NCI-H146 (cell line): ENCODE data around the gene GRID1.
A peak's percentile ranks its signal among the peaks of the same experiment; 100 is the strongest.

ENCODE experiments used
- DNase-seq: peaks from one replicate; lab custom pipeline; 2025; lab: John Stamatoyannopoulos, UW

The GRID1 gene

DNA sequence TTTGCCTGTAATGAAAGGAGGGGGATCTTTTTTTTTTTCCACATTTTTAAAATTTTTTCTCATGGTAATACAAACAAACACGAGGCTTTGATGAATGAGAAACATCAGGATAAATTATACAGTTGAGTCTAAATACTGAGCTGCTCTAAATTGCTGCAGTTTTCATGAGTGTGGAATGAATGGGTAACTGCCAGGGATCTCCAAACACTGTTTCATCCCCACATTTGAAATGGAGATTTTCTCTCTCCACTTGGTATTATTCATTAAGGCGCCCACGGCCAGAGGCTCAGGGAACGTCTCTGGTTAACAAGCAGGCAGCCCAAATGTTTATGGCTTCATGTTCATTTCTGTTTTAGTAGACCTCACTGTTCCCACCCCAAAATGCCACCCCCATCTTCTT lies 717.1 kb downstream of the GRID1 start:
- no peak for DNase-seq

DNA sequence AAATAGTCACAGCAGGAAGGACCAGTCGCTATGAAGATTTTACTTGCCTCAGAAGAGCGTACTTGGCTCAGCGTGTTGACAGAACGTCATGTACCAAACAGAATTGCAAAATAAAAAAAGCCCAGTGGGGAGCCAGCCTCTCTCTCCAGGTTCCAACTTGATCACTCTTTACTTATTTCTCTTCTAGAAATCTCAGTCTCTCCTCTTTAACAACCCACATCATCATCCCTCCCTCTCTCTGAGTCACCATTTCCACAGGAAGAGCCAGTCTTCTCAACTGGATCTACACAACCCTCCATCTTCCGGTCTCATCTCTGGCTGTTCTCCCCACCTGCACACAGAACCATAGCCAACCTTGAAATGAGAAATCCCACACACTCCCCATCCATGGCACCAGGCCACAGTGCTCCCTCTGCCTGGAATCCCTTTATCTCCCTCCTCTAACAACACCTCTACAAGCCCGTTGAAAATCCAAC lies 718.3 kb downstream of the GRID1 start:
- no peak for DNase-seq

DNA sequence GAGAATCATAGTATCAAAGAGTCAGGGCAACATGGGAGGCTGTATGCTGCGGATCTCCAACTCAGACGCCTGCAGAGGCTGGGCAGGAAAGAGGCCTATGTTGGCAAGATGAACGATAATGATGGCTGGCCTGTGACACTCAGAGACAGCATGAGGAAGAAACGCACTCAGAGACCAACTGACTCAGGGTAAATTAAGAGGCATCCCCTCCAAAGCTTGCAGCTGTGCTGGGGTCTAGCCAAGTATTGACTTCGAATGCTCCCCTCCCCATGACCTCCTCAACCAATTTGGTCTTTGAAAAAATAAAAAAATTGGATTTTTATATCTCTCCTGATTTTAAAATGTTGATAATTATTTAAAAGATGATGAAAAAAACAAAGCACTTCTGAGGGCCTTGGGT lies 718.9 kb downstream of the GRID1 start:
- DNase-seq = no peak

DNA sequence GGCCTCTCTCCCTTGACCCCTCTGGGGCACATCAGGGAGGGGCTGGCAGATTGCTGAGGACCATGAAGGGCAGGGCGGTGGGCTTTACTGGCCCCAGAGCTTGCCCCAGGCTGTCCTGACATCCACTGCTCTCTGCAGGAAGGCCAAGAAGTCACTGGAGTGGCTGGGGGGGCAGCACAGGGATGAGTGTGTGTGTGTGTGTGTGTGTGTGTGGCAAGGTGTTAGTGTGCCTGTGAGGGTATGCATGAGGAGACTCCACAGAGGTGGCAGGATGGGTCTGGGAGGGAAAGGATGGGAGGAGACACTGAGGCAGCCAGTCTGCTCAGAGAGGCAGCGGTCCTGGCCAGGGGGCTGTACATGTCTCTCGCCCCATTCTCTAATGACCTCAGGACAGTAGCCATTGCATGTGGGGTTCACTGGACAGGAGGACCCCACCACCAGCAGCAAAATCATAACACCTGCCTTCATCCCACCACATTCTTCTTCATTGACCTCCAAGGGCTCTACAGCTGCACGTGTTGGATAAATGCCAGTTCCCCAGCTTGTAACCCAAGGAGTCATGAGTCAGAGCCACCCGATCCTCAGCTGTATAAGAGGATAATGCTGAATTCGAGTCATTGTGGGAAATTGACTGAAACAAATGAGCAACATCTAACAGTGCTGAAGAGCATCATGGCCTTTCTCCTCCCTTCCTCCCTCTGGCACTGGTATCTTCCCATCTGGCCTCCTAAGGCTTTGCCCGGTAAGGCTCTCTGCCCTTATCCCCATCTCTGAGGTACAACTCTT lies 720.5 kb downstream of the GRID1 start:
- DNase-seq = peak; percentile 46

DNA sequence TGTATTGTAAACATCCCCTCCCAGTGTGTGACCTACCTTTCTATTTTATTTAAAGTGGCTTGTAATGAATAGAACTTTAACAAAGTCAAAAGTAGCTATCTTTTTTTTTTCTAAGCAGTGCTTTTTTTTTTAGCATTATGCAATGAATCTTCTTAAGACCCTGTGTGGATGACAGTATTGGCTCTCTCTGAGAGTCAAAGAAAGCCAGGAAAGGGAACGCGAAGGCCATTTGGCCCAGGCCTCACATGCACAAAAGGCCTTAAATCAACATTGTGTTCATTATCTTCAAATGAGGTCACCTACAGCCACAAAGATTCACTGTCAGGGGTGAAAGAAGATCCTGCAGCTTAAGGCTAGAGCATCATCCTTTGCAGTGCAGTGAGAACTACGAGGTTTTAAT lies 721.5 kb downstream of the GRID1 start:
- peak; percentile 75 for DNase-seq

DNA sequence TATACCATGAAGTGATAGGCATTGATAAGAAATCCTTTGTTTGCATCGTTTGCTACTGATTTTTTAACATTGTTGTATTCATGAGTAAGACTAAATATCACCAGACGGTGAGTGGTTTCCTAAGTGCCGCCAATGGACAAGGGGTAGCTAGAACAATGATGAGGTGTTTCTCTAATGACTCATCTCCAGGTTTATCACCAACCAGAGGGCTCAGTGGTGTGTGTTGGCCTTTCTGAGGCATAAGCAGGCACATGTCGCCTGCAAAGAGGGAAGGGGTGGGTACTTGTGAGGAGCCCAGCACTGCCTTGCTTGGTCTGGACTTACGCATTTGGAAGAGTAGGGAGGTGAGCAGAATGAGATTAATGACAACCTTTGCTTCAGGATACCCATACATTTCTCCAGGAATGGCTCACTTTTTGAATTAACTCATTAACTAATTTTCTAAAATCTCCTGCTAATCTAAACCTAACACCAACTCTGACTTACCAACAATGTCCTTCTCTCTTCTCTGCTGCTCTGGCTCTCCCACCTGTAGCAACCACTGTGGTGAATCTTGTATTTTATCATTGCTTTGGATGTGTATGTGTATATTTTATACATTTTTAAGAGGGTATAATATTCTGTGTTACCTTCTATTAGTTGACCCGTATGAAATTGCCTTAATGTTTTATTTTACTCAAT lies 722.6 kb downstream of the GRID1 start:
- no peak for DNase-seq

DNA sequence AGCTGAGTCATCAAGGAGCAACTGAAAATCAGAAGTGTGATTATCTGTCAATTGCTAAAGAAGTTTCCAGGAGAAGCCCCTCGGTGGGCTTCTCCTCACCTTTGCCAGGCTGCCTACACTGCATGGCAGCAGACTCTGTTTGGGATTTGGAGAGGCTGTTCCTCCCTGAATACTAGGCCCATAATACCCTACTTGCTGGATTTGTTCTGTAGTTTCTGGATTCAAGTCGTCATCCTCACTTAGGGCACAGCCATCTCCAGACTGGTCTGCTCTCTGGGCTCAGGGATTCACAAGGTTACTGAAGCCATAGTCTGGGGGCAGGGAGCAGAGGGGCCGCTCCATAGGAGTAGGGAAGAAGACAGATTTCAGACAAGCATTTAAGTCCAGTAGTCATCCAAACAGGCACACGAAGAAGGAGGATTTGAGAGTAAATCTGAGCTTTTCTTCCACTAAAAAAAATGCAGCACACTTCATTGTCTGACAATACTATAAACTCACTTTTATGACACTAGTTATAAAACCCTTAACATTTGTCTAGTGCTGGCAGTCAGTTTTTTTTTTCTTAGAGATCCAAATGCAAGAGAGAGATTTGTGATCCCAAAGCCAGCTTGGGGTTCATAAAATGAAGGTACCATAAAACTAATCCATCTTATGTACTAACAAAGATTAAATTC lies 723.3 kb downstream of the GRID1 start:
- no peak for DNase-seq

DNA sequence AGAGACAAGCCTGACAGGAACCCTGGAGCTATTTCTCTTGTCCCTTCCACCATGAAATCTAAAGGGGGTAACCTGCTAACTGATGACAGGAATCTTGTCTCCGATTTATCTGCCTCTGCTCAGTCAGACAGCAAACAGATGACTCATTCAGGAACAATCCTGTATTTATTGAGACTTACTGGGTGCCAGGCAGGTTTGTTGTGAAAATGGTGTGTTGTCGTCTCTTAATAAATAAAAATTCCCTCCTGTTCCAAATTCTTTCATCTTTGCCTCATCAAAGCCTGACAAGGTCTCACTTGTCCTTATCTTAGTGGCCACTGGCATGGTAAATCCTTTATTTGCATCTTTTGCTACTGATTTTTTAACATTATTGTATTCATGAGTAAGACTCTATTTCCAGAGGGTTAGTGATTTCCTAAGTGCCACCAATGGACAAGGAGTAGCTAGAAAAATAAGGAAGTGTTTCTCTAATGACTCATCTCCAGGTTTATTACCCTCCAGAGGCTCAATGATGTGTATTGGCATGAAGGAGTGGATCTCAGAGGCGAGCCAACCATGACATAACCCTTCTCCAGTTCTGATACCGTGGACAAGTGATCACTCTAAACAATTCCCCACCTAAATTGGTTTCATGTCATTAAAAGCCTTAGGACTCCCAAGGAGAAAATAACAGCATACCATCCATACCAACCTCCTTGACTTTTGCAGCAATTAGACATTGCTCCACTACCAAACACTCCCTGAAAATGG lies 724.0 kb downstream of the GRID1 start:
- no peak for DNase-seq

DNA sequence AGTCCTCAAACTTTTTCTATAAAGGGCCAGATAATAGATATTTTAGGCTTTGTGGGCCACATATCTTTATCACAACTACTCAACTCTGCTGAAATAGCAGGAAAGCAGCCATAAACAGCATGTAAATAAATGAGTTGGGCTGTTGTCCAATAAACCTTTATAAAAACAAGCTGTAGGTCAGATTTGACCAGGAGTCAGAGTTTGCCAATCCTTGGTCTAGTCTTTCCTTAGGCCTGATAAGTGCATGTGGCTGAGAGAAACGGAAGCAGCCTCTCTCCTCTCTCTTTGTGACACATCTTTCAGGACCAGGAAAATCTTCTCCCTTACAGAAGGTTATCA lies 724.5 kb downstream of the GRID1 start:
- DNase-seq = no peak

DNA sequence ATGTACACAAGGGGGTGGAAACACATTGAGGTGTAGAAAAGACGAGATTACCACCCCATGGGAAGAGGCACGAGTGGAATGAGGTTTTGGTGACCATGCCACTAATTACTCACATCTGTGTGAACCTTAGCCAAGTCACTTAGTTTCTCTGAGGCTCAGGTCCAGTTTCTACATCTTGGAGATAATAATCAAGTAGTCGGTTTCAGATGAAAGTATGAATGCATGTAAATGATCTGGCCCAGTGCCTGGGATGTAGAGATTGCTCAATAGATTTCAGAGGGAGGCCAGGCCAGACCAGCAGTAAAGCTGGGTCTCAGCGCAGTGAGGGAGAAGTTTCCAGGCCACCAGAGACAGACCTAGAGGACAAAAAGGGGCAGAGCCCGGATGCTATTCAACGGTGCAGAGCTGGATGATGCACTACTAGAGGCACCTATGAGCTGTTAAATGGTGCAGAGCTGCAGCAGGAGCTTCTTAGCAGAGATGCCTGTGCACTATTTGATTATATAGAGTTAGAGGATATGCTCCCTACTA lies 725.1 kb downstream of the GRID1 start:
- DNase-seq = no peak

DNA sequence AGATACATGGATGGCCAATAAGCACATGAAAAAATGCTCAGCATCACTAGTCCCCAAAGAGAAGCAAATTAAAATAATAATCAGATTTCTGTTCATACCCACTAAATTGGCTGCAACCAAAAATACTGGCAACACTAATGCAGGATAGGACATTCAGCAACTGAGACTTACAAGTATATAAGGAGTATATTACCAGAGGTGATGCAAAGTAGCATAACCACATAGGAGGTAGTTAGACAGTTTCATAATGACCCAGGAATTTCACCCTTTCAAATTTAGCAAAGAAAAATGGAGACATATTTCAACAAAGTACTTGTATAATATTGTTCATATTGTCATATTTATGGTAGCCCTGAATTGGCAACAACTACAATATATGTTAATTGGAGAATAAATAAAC lies 727.8 kb downstream of the GRID1 start:
- DNase-seq = no peak

DNA sequence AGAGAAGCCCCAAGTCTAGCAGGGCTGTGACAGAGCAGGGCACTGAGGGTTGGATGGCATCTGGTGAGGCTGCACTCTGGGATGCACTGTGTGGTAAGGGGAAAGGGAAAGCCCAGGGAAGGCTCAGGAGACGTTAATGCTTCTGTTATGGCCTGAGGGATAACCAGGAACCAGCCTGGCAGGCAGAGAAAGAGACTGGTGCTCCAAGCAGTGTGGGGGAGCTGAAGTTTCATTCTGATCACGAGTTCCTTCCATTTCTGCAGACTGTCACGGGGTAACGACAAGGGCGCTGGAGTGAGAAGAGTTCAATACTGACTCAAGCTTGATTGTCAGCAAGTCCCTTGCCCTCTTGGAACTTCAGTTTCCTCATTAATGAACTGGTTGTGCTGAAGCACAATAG lies 730.9 kb downstream of the GRID1 start:
- no peak for DNase-seq

DNA sequence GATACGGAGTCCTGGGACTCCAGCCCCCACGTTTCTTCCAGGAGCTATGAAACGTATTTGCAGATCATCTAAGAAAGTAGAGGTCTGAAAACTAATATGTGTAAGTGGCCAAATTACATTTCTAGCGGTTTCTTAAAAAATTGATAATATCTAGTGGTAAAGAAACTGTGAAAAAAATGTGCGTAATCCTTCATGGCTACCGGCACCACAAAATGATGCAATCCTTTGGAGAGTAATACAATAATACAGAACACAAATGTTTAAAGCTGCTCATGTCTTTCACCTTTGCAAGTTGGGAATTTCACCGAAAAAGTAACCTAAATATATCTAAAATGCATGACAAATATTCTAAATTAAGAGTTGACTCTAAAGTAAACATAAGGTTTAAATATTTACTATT lies 742.1 kb downstream of the GRID1 start:
- no peak for DNase-seq

DNA sequence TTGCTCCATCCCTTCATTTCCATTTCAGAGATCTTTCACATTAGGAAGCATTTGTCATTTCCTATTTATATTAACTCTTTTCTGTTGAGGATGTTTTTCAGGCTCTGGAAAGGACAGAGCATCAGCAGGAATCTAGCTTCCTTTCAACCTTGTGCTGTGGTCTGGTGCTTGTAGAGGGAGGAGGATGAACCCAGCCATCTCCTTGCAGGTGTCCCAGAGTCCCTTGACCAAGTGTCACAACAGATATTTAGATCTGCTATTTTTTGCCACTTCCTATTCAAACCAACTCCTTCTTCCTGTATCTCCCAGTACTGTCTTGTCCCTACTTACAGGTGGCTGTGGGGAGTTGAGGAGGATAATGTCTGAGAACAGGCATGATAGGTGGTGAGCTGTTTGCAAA lies 742.8 kb downstream of the GRID1 start:
- no peak for DNase-seq

DNA sequence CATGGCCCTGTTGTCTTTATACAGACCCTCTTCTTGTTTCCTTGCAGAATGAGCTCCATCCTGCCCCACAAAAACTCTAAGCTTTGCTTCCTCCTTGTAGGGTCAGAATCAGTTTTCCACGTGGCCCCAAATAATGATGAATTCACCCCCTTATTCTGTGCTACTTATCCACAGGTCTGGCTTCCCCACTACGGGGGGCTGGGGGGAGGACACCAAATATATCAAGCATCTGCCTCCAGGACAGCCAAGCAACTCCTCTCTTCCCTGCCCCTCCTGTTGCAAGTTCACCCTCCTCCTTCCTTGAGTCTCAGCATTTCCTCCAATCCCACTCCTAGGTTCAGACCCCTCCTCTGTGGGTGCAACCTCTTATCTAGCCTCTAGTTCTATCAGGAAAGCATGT lies 743.3 kb downstream of the GRID1 start:
- no peak for DNase-seq

DNA sequence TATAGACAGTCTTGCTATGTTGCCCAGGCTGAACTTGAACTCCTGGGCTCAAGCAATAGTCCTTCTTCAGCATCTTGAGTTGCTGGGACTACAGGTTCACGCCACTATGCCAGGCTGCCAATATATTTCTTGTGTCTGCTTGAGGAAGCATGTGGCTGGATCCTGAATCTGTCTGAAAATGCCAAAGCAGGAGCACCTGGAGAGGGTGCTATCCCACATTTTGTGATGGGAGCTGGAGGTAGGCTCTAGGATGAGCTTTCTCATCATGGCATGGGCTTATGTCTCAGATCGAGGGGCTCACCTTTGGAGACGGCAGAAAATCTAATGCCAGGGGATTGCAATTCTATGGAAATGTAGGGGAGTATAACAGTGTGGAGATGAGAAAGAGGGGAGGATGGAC lies 744.2 kb downstream of the GRID1 start:
- no peak for DNase-seq

DNA sequence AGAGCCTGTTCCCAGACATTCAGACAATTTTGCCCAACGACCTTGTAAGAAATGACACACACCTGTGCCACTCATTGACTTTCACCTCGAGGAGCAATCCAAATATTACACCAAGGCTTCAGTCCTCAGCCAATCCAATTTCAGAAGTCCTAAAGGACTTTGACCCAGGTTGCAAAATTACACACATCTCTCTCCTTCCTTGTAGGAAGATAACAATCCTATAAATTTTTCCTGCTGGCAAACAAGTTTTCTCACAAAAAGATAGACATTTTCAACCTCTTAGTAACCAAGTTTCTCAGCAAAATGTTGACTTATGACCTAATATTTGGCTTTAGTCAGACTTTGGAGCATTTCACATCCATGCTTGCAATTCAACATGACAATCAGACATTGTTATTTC lies 745.0 kb downstream of the GRID1 start:
- no peak for DNase-seq

DNA sequence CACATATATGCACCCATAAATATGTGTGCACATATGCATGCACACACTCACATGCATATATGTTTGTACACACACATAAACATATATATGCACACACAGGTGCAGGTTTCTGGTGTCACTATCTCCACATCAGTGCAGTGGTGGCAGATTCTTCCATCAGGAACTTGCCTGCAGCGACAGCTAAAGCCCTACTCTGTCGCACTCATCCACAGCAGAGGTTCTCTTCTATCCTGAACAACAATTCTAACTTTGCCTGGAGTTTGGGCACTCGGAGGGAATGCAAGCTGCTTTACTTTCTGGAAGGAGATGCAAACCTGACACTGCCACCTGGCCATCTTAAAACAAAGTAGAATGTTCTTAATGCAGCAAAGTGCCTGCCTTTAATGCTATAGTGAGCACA lies 745.8 kb downstream of the GRID1 start:
- DNase-seq = no peak

DNA sequence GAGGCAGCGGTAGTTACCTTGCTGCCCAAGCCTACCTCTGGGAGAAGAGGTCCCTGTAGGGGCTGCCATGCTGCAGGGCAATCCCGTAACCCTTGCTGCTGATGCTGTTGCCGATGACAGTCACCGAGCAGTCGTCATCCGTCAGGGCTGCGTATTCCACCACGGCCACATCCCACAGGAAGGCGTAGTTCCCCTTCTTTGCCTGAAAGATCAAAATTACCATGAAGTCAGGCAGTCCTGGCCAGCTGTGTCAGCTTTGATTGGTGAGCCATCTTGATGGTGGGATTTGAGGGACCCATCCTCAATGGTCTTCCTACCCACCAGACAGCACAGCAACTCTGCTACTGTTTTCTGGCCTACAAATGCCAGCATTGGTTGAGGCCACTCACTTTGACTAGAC lies 746.8 kb downstream of the GRID1 start:
- DNase-seq = no peak

DNA sequence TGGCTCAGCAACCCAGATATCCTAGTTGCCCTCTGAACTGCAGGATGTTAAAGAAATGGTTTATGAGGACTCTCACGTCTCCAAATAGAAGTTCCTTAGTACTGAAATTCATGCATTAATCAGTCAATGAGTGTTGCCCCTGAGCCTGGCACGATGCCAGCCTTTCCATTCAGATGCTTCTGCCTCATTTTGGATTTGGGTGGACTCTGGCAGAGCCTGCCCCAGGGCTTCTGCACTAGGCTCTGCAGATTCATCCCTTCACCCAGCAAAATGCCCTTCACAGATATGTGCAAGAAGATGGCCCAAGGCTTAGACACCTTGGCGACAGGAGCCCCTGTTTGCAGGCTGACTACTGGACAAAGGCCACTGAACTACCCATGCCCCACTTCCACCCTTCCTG lies 747.8 kb downstream of the GRID1 start:
- DNase-seq = no peak

DNA sequence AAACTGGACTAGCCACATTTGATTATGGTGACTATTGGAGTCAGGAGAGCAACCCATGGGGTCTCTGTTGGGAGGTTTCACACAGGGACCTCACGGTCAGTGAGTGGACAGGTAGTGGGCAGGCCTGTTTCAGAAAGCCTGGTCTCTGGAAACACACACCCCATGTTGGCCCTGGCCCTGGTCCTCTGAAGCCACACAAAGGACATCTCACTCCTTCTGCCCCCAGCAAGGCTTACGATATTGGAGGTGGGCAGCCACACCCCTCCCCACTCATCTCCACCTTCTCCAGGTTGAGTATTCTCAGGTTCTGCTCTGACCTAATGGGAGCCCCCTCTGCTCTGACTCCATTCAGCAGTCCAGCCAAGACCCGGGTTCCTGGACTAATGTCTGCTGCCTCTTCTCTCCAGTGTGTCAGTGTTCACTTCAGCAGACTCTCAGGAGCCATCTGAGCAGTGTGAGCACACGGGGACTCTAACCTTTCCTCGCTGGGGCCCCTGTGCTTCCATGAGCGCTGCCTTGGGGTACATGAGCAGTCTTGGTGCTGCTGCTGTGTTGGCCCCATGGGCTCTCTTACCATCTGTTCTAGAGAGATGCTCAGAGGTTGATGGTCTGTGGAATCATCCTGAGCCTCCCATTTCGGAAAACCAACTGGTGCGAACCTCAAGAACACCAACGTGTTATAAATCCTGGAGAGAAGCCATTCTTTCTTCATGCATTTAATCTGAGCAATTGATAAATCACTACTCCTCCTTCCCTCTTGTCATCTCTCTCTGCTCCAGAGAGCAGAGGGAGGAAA lies 748.6 kb downstream of the GRID1 start:
- DNase-seq = no peak
